CD4-positive, alpha-beta T cell treated with Interleukin-6 for 4 hours (primary cell): ENCODE data around the gene ZFP36.

Experiments used
- DNase-seq: peaks from one replicate; pipeline ENCODE4 v3.0.0-alpha.2; 2020; ENCODE audit warnings: mixed read lengths

ZFP36 gene

DNA sequence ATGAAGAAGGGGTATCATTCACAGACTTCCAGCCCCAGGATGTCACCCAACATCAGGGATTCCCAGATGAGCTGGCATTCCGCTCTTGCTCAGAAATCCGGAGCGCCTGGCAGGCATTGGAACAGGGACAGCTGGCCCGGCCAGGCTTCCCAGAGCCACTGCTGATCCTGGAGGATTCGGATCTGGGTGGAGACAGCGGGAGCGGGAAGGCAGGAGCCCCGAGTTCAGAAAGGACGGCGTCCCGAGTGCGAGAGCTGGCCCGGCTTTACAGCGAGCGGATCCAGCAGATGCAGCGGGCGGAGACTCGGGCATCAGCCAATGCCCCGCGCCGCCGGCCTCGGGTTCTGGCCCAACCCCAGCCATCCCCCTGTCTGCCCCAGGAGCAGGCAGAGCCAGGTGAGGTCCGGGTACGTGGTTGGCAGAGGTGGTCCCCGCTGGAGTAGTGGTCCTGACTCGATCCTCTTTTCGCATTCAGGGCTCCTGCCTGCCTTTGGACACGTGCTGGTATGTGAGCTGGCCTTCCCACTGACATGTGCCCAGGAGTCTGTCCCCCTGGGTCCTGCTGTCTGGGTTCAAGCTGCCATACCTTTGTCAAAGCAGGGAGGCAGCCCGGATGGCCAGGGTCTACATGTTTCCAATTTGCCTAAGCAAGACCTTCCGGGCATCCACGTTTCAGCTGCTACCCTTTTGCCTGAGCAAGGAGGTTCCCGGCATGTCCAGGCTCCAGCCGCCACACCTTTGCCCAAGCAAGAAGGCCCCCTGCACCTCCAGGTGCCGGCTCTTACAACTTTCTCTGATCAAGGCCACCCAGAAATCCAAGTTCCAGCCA lies 16.8 kb downstream of the ZFP36 start:
- DNase-seq, result no peak

DNA sequence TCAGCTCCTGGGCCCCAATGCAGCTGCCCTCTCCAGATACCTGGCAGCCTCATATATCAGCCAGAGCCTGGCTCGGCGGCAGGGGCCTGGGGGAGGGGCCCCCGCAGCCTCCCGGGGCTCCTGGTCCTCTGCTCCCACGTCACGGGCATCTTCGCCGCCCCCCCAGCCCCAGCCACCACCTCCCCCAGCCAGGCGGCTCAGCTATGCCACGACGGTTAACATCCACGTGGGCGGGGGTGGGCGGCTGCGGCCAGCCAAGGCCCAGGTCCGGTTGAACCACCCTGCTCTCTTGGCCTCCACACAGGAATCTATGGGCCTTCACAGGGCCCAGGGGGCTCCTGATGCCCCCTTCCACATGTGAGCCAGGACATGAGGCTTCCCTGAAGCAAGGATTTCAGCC lies 18.3 kb downstream of the ZFP36 start:
- DNase-seq, result no peak

DNA sequence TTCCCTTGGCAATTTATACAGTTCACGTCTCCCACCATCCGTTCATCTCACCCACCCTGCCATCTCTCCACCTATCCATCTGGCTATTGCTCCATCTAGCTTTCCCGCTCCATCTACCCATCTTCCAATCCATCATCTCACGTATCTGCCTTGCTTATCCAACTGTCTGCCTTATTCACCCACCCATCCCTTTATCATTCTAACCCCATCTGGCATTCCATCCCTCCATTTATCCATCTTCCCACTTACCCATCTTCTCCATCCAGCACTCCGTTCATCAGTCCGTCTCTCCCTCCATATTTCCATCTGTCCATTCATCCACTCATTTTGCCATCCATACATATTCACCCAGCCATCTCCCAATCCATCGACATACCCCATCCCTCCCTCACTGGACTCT lies 19.1 kb downstream of the ZFP36 start:
- DNase-seq, result no peak

DNA sequence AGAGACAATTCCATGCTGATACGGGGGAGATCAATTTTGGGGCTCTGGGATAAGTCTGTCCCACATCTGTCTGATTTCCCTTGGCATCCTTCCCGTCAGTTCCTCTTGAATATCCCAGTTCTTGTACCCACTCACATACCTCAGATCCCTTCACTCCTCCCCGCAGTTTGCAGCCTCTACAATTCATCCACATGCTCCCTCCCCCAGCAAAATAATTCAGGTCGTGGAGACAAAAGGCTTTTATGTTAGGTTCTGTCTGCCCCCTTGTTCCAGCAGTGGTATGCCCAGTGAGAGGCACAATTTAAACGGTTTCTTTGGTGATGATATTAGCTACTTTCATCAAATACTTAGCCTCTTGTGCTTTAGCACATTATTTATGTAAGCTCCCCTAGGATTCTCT lies 19.5 kb downstream of the ZFP36 start:
- no peak for DNase-seq

DNA sequence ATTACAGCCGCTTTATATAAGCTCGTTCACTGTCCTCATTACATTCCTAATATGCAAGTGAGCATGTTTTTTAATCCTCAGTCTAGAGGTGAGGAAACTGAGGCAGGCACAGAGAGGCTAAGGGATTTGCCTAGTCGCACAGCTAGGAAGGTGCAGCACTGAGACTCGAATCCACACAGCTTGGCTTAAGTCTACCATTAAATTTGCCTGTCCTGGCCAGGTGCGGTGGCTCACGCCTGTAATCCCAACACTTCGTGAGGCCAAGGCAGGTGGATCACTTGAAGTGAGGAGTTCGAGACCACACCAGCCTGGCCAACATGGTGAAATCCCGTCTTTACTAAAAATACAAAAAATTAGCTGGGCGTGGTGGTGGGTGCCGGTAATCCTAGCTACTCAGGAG lies 21.1 kb downstream of the ZFP36 start:
- no peak for DNase-seq

DNA sequence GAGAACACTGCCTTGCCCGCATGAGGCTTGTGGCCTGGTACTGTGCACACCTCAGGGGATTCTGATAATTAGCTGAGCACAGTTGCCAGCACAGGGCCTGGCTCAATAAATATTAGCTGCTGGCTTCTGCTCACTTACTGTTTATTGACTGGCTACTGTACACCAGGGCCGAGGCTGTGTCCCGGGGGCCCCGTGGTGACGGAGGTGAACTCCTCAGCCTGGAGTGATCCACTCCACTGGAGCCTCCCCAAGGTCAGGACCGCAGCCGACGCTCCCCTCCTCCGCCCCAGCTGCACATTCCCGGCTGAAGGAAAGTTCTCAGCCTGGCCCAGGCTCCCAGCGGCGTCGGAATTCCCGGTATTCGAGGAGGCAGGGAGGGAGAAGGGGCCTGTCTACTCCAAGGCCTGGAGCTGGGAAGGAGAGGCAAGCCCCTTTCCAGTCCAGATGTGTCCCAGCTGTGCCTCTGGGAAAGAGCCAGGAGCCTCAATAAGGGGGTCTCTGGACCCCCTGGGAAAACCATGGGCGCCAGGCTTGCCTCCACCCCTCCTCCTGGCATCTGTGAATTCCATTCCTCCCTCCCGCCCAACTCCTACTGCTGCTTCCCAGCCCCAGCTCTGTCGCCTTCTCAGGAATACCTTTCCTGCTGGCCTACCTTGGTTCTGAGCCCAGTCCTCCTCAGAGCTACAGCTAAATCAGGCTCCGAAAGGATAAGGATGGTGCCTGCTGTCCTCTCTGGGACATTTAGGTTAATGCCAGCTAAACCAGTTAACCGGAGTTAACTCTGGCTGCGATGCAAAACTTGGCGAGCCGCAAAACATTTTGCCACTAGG lies 21.9 kb downstream of the ZFP36 start:
- DNase-seq, result no peak

DNA sequence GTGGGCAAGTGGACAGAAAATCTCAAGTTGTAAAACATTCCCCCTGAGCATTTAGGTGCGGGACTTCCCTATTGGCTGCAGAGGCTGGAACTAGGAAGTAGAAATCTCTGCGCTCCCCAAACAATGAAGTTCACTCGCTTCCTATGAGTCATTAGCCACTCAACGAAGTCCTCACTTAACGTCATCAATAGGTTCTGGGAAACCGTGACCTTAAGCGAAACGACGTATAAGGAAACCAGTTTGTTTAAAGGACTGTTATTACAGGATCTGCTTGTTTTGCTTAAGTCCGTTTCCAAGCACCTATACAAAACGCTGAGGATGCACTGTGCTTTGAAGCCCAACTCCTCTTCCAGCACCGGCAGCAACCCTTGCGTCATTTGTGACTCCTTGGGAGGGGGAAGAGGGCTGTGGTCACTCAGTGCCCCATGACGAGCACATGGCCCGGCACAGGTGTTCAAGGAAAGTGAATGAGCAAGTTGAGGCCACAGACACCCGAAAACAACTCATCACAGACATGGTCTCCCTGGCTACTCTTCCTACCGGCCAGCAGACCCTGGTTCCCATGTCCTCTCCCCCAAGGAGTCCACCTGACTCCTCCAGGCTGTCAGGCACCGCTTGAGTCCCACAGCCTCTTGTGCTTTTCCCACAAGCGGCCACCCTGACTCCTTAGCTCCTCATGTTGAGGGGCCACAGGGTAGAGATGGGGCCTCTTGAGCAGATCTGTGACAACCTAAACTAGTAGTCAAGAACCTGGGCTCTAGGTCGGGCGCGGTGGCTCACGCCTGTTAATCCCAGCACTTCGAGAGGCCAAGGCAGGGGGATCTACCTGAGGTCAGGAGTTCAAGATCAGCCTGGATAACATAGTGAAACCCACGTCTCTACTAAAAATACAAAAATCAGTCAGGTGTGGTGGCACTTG lies 24.3 kb downstream of the ZFP36 start:
- DNase-seq, result peak; percentile 55

DNA sequence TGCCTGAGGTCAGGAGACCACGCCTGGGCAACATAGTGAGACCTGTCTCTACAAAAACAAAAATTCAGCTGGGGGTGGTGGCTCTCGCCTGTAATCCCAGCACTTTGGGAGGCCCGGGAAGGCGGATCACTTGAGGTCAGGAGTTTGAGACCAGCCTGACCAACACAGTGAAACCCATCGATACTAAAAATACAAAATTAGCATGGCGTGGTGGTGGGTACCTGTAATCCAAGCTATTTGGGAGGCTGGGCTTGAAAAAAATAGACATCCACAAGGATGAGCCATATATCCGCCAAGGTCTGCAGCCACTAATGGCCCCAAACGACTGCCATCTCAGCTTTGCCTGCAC lies 26.0 kb downstream of the ZFP36 start:
- DNase-seq, result no peak

DNA sequence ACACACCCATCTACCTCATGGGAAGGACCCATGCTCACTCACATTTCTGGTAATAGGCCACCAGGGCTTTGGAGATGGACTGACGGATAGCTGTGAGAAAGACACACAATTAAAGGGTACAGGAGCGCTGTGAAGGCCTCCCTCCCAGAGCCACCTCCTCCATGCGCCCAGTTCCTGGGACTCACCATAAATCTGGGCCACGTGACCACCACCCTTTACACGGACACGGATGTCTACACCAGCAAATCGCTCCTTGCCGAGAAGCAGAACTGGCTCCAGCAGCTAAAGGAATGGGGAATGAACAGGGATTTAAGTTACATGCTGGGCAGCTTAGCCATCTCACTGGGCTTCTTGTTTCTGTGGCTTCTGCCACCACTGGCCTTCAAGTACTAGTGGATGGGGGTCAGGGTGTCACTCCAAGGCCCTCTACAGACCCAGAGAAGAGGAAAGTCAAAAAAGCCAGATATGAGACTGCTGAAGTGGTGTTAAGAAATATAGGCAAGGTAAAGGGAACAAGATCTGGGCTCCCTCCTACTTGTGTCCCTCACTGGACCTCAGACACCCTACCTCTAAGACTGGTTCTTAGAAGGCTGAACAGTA lies 26.9 kb downstream of the ZFP36 start:
- no peak for DNase-seq

DNA sequence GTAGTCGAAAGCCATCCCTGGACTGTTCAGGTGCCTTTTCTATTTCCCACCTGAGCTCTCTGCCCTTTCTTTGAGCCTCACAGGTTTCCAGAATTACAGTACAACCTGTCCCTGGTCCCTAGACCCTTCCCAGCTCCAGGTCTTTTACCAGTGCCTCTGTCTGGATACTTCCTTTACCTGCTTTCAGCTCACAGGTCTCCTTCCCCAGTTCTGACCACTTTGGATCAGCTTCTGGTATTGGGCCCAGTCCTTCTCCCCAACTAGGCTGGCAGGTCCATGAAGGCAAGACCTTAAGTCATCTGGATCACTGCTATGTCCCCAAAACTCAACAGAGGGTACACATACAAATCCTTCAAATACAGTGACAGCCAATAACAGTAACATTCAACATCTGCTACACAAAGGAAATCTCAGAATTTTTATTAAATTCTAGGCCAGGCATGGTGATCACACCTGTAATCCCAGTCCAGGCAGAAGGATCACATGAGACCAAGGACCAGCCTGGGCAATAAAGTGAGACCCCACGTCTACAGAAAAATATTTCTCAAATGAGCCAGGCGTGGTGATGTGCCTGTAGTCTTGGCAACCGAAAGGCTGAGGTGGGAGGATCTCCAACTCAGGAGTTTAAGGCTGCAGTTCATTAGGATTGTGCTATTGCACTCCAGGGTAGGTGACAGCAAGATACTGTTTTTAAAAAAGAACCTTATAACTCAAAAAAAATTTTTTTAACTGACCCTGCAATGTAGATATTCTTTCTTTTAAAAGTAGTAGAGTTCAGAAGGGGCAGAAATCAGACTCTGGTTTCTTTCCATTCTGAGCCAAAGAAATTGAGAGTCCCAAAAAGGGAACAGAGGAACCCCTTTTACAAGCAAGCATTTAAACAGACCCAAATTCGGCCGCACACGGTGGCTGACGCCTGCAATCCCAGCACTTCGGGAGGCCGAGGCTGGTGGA lies 27.8 kb downstream of the ZFP36 start:
- DNase-seq, result no peak

DNA sequence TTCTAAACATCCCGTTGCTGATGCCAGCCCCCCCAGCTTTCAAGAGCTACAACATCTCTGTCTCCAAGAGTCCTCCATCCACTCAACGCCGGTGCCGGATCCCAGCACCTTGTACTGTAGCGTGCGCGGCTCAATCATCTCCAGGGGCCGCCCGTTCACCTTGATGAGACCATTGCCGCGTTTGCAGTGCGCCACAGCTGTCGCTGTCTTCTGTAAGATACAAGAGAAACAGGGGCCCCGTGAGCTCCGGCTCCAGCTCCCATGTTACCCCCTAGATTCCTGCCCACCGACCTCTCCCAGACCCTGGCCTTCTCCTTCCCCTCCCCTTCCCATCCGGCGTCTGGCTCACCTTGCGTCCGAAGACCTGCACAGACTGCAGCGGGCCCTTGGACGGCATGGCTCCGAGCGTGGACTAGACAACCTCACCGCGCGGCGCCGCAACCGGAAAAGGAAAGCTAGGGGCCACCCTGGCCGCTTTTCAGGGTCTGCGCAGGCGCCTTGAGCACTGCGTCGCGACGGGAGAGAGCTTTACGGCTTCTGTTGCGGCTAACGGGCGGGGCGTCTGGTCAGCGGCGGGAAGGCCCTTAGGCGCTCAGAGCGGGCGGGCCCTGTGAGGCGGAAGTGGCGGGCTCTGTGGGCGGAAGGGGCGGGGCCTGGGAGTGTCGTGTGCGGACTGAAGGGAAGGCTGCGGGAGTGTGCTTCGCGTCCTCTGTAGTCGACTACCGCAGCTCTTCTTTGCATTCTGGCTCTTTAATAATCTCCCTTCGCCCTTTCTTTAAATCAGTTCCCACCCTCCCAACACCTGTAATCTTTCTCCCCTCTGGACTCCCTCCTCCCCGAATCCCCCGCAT lies 29.1 kb downstream of the ZFP36 start, which contains the start of gene RPS16:
Gene RPS16 (minus strand): TSS at position 451 of the 851 bp plus-strand sequence. CDS start 54 bp downstream, at position 397.
- peak; percentile 99 for DNase-seq

DNA sequence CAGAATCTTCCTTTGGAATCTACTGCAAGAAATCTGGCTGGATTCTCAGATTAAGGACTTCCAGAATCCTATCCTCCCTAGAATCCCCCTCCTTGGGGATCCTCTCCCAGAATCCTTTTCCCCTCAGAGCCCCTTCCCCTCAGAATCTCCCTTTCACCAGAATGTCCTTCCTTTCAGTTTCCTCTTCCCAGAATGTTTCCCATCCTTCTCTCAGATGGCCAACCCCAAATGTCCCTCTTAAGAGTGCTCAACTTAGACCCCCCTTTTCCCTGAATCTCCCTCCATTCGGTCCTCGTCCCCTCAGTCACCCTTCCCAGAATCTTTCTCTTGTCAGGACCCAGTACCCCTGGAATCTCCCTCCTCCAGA lies 29.7 kb downstream of the ZFP36 start:
- DNase-seq, result no peak

DNA sequence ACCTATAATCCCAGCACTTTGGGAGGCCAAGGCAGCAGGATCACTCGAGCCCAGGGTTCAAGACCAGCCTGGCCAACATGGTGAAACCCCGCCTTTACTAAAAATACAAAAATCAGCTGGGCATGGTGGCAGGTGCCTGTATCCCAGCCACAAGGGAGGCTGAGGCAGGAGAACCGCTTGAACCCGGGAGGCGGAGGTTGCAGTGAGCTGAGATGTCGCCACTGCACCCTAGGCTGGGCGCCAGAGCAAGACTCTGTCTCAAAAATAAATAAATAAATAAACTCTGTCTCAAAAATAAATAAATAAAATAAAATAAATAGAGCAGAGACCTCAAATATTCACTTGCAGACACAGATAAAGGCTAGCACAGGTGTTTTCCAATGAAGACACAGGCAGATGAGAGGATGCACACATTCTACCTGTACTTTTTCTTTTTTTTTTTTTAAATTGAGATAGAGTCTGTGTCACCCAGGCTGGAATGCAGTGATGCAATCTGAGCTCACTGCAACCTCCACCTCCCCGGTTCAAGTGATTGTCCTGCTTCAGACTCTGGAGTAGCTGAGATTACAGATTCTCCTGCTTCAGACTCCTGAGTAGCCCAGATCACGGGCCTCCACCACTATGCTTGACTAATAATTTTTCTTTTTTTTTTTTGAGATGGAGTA lies 31.8 kb downstream of the ZFP36 start:
- no peak for DNase-seq

DNA sequence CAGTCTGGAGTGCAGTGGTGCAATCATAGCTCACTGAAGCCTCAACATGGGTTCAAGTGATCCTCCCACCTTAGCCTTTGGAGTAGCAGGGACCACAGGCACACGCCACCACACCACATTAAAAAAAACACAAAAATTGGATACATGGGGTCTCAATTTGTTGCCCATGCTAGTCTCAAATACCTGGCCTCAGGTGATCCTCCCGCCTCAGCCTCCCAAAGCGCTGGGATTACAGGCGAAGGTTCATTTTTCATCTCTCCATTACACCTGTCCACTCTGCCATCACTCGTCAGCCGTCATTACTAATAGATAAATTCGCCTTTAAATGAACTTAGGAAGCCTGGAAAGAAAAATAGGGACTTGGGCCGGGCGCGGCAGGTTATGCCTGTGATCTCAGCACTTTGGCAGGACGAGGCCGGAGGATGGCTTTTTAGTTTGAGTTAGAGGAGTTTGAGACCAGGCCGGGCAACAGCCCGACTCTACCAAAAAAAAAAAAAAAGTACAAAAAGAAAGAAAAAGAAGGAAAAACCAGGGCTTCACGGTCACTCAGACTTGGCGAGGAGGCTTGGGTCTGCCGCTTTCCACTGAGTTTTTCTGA lies 38.0 kb downstream of the ZFP36 start:
- no peak for DNase-seq

DNA sequence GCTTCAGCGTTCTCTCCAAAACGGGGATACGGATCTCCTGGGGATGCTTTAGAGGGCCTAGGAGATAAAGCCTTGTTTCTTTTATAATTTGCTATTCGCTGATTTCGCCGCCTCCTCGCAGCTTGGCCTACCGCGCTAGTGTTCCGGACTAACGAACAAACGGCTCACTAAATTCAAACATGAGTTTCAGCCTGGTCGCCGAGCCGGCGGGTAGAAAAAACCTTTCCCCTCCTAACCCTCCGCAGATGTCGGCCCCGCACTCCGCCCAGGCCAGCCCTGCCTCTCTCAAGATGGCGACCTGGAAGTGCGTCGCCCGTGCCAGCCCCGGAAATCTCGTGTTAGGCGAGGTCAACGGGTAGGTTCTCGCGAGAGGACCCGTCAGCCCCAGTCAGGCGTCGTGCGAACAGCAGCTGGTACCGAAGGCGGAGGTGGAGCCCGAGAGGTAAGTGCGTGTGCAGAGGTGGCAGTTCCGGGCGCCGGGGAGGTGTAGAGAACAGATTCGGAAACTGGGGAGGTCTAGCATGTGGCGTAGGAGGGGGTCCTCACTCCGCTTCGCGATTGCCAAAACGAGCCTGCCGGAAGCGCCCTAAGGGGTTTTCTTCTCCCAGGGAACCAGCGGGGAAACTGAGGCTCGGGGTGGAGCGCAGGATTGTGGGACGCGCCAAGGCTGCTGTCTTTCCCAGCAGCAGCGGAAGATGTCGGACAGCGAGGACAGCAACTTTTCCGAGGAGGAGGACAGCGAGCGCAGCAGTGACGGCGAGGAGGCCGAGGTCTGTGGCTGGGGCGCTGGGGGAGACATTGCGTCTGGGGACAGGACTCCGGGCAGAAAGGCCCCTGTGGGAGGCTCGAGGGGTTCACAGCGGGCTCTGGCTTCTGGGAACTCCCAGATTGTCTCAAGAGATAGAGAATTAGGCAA lies 38.8 kb downstream of the ZFP36 start, which contains the start of gene SUPT5H:
Gene SUPT5H (plus strand): TSS at position 387 of the 916 bp plus-strand sequence. CDS start 309 bp downstream, at position 696.
- DNase-seq, result peak; percentile 97

DNA sequence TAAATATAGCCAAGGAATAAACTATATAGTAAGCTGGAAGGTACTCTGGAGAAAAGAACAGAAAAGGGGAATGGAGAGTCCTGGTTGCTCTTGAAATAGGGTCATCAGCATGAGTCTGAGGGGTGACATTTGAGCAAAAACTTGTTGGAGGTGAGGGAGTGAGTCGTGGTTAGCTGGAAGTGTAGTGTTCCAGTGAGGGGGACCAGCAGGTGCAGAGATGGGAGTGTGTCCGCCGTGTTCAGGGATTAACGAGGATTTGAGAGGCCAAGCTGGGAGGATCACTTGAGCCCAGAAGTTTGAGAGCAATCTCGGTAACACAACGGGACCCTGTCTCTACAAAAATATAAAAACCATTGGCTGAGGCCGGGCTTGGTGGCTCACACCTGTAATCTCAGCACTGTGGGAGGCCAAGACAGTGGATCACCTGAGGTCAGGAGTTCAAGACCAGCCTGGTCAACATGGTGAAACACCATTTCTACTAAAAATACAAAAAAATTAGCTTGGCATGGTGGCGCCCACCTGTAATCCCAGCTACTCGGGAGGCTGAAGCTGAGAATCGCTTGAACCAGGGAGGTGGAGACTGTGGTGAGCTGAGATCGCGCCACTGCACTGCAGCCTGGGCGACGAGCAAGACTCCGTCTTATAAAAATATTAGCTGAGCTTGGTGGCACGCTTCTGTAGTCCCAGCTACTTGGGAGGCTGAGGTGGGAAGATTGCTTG lies 39.9 kb downstream of the ZFP36 start:
- DNase-seq, result no peak

DNA sequence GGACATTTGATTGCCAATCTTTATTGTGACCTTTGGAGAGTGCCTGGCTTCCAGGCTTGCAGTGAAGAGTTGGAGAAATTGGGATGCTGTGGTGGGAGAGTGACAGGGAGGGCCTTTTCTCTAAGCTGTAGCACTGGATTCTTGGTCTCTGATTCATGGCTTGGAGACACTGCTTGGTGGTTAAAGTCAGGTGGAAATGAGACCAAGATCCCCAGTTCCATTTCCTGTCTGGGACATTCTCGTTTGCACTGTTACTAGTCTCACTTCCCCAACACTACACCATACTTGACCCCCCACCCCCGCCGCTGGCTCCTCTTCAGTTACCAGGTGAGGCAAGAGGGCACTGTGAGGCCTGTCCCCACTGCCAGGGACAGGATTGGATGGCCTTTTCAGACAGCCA lies 41.6 kb downstream of the ZFP36 start:
- no peak for DNase-seq
